HL-60 (cell line): ENCODE results near the gene NBAS.

Experiments
- DNase-seq, 2 experiments: peaks; one replicate each; pipeline ENCODE4 v3.0.0-alpha.2; 2010 to 2020; ENCODE audit warnings: low read depth in 1 of 2, low spot score in 1 of 2
- H3K27ac ChIP-seq: fragments of 250-450 bp; sonication (Bioruptor Pico); replicated peaks from 2 replicates; pipeline ENCODE4 v1.5.1; 2020; ENCODE audit warnings: mild to moderate bottlenecking, moderate library complexity
- H3K27me3 ChIP-seq: fragments of 250-450 bp; sonication (Bioruptor Pico); 2 replicates; pipeline ENCODE4 v1.5.1; 2021; ENCODE audit warnings: mild to moderate bottlenecking, moderate library complexity; ENCODE audit not compliant: insufficient read depth, poor library complexity, severe bottlenecking
- H3K4me3 ChIP-seq: replicated peaks from 2 replicates; pipeline ENCODE4 v1.5.1; 2011; ENCODE audit warnings: mild to moderate bottlenecking, control low read depth, low read length; ENCODE audit not compliant: insufficient read depth
- GABPA ChIP-seq: IDR thresholded peaks from 2 replicates; pipeline ENCODE4 v1.6.1; 2012; ENCODE audit warnings: low read depth
- POLR2AphosphoS5 ChIP-seq: IDR thresholded peaks from 2 replicates; pipeline ENCODE4 v1.6.1; 2012; ENCODE audit warnings: low read depth
- SPI1 ChIP-seq: IDR thresholded peaks from 2 replicates; pipeline ENCODE4 v1.6.1; 2012; ENCODE audit warnings: low read depth, mild to moderate bottlenecking, borderline replicate concordance
- TF ChIP-seq, protein P1 (sequence below): IDR thresholded peaks from one replicate; pipeline ENCODE4 v1.5.1; 2011; ENCODE audit warnings: low read length, control low read depth, inconsistent platforms; ENCODE audit not compliant: insufficient read depth
- TF ChIP-seq, protein P2 (sequence below): IDR thresholded peaks from 2 replicates; pipeline ENCODE4 v1.6.1; 2012; ENCODE audit warnings: low read depth; ENCODE audit not compliant: insufficient replicate concordance

NBAS gene

DNA sequence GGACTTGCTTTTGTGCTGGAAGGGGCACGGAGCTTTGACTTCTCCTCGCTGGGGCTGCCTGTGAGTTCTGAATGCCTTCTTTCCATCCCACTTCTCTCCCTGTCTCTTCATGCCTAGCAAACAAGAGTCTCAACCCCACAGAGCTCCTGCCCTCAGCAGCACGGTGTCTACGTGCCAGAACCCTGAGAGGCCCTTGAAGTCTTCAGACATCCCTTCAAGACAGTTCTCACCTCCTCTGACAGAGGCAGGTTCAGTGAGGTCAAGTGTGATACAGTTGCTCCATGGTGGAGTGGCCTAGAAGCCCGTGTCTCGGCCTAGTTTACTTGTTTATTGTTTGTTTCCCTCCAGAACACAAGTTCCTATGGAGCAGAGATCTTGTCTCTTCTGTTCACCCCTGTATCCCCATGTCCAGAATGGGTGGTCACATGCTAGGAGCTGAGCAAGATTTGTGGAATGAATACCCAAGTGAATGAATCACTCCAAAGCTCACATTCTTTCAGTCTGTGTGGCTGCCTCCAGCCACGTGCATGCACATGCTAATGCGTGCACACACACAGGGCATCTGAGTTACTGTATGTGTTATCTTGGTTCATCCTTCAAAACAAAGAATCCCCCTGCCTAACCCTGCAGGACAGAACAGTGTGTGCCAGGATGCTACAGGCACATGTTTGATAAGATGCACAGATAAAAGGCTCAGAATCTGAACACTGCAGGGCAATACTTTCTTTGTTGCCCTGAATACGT lies 391.6 kb downstream of the NBAS start:
- no peak for TF ChIP-seq GABPA
- no peak for TF ChIP-seq POLR2AphosphoS5
- TF ChIP-seq, protein P1, sequence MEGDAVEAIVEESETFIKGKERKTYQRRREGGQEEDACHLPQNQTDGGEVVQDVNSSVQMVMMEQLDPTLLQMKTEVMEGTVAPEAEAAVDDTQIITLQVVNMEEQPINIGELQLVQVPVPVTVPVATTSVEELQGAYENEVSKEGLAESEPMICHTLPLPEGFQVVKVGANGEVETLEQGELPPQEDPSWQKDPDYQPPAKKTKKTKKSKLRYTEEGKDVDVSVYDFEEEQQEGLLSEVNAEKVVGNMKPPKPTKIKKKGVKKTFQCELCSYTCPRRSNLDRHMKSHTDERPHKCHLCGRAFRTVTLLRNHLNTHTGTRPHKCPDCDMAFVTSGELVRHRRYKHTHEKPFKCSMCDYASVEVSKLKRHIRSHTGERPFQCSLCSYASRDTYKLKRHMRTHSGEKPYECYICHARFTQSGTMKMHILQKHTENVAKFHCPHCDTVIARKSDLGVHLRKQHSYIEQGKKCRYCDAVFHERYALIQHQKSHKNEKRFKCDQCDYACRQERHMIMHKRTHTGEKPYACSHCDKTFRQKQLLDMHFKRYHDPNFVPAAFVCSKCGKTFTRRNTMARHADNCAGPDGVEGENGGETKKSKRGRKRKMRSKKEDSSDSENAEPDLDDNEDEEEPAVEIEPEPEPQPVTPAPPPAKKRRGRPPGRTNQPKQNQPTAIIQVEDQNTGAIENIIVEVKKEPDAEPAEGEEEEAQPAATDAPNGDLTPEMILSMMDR: no peak
- no peak for TF ChIP-seq SPI1
- TF ChIP-seq, protein P2, sequence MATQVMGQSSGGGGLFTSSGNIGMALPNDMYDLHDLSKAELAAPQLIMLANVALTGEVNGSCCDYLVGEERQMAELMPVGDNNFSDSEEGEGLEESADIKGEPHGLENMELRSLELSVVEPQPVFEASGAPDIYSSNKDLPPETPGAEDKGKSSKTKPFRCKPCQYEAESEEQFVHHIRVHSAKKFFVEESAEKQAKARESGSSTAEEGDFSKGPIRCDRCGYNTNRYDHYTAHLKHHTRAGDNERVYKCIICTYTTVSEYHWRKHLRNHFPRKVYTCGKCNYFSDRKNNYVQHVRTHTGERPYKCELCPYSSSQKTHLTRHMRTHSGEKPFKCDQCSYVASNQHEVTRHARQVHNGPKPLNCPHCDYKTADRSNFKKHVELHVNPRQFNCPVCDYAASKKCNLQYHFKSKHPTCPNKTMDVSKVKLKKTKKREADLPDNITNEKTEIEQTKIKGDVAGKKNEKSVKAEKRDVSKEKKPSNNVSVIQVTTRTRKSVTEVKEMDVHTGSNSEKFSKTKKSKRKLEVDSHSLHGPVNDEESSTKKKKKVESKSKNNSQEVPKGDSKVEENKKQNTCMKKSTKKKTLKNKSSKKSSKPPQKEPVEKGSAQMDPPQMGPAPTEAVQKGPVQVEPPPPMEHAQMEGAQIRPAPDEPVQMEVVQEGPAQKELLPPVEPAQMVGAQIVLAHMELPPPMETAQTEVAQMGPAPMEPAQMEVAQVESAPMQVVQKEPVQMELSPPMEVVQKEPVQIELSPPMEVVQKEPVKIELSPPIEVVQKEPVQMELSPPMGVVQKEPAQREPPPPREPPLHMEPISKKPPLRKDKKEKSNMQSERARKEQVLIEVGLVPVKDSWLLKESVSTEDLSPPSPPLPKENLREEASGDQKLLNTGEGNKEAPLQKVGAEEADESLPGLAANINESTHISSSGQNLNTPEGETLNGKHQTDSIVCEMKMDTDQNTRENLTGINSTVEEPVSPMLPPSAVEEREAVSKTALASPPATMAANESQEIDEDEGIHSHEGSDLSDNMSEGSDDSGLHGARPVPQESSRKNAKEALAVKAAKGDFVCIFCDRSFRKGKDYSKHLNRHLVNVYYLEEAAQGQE: no peak
- no peak for DNase-seq
- Histone ChIP-seq H3K27me3 (no peaks in the 10 kb centered on the region), H3K27ac (no peak overlapping the region), H3K4me3 (no peak overlapping the region)

DNA sequence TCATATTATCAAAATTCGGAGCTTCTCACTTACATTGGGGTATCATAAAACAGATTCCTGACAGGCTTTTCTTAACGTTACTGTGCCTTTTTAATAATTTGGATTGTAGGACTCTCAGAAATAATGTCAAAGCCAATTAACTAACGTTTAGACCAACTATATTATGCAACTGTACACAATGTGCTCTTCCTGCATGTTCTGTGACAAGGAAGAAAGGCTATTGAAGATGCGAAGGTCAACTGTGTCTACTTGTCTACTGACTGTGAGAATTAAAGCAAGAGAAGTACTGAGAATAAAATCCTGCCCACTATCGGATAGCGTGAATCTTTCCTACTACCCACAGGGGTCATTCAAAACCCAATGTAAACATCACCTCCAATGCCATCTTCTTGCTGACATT lies 393.0 kb downstream of the NBAS start:
- Histone ChIP-seq H3K27me3 (no peaks in the 10 kb centered on the region), H3K27ac (no peak overlapping the region), H3K4me3 (no peak overlapping the region)
- TF ChIP-seq POLR2AphosphoS5 (no peak), SPI1 (no peak), GABPA (no peak)
- TF ChIP-seq, protein P1: no peak
- TF ChIP-seq, protein P2: no peak
- no peak for DNase-seq

GRCh38 chr2:15166878-15167277 lies 394.3 kb downstream of the NBAS start:
- no peak for DNase-seq
- H3K27ac ChIP-seq: no peak overlapping the region
- TF ChIP-seq, protein P2: no peak
- no peak overlapping the region for H3K4me3 ChIP-seq
- no peaks in the 10 kb centered on the region for H3K27me3 ChIP-seq
